HG02943 (cell line): ENCODE data around the gene VSNL1.

Experiments used
- ATAC-seq: cut with Tn5 transposase; IDR thresholded peaks from one replicate; pipeline ENCODE4 v1.9.1; 2021; ENCODE audit warnings: mild to moderate bottlenecking, low read depth, moderate library complexity; ENCODE audit not compliant: unreplicated experiment

The VSNL1 gene

DNA sequence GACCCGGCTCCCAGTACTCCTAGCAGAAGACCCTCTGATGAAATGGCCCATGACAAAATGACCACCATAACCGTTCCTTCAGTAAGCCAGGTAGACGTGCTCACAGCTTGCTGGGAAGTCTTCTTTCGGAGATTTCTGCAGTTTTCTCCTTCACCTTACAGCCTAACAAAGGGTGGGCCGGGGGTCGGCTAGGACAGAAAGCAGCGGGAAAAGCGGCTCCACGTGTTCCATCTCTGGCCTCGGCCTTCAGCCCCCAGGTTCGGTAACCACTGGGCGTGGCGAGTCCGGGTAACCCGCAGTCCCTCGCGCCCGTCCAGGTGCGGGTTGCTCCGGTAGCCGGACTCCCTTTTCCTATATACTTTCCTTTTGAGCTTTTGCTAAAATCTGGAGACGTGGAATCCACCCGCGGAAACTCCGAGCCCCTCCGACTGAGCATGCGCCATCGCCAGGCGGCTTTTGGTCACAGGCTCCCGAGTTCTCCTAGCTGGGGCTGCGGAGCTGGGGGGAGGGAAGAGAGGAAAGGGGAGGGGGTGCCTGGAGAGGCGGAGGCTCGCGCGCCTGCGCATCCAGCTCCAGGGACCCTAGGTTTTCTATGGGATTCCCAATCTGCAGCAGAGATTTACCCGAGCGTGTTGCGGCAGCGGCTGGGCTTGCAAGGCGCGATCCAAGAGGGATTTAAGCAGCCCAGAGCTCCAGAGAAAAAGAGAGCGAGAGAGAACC is at the start of gene VSNL1:
TSS of gene VSNL1 (plus strand) at position 604 of the 720 bp plus-strand sequence. CDS start 51,379 bp downstream, outside the sequence.
- ATAC-seq = no peak

DNA sequence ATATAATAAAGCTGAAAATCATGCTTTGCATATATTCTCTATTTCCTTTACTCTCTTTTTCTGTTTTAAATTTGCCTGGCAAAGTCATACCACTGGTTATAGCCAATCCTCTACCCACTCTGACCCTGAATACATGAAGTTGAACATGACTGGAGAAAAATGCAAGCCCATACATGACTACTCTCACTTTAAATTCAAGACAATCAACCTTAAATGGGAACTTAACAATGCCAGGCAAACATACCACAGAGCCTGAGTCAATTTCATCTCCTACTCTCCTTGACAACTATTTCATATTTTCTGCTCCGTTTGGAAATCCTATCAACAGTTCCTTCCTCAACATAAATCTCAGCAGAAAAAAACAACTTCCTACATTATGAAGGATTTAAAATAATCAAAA is 44.9 kb upstream of the VSNL1 start:
- ATAC-seq = no peak

DNA sequence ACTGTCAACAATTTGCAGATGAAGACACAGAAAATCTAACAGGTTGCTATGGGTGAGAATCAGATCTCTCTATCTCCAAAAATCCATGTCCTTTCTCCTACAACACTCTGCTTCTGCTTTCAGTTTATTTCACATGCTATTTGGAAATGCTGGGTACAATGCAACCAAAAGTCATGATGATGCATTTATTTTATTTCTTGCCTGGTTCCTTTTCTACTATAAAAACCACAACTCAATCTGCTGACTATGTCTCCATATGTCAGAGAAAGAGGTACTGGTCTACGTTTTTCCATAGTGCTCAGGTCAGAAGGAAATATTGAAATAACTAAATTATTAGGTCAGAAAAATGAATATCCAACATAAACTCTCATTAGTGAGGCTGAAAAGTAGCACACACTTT is 42.8 kb upstream of the VSNL1 start:
- no peak for ATAC-seq

DNA sequence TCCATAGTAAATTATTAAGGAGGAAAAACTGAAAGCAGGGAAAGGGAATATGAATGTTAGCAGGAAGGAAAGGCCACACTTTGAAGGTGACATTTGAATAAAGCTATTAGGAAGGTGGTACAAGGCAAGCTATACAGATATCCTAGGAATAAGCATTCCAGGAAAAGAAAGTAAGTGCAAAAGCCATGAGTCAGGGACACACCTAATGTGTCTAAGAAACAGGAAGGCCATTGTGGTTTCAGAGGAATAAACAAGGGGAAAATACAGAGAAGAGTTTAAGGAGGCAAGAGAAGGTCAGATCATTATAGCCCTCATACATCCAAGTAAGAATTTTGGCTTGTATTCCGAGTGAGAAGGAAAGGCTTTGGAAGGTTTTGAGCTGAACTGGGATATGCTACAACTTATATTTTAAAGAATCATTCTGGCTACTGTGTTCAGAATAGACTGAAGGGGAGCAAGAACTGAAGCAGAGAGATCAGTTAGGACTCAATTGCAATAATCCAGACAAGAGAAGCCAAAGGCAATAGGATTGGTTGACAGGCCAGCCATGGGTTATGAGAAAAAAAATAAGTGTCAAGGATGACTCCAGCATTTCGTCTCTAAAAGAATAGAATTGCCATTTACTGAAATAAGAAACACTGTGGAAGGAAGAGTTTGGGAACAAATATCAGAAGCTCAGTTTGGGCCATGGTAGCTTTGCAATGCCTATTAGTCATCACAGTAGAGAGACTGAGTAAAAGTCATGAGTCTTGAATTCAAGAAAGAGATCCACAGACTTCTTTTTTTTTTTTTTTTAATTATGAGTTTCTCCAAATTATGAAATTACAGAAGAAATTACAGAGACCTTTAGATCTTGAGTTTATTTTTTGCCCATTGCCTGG is 33.5 kb upstream of the VSNL1 start:
- no peak for ATAC-seq

DNA sequence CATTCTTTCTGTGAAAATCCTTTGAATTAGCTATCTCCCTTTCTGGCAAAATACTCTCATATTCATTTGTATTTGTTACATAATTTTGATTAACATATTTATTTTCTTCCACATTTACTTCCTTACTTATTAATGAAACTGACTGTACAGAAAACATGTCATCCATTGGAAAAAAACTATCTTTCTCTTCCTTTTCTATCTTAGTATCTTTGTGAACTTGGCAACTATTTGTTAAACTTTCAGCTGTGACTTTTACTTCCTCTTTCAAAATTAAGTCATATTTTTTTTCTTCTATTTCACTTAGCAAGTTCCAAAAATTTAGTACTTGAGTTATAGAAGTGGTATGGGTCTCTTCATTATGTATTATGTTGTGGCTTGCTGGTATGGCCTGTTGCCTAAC is 24.8 kb upstream of the VSNL1 start:
- no peak for ATAC-seq

- peak; percentile 22 for ATAC-seq
These were observed 22.9 kb upstream of the VSNL1 start for GRCh38 chr2:17517481-17518211.

DNA sequence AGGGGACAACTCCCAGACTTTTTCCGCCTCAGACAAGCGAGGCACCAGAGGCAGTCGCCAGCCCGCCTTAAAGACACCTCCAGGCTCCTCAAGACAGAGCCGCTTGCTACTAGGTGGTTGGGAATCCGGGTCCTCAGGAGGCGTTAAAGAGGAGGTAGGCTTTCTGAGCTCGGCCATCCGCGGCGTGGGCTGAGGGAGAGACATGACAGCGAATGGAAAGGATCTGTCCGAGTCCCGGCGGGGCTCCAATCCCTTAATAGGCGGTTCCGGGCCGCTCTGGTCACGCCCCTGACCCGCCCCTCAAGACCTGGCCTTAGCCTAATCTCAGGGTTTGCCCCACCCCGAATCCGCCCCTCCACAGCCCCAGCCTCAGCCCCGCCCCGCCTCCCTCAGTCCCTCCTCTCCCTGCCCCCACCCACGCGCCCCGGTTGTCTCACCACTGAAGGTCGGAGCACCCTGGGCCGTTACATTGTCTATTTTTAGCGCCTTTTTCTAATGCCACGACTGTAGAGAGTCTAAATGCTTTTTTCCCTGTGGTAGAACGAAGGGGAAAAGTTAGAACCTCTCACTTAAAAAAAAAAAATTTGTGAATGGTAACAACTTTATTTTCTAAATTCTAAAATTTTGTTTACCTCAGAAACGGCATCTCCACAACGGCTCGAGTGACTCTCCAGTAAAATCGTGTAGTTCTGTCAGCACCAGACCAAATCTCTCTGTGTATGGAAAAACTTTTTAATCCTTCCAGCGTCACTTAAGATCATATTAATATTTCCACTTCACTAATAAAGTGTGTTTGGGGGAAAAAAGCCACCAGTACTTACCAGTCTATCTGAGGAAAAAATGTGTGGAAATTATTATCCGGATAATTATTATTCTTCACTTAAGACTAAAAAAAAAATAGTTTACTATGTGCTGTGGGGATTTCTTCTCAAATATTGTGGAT is 22.0 kb upstream of the VSNL1 start, which contains the start of gene RAD51AP2:
TSS of gene RAD51AP2 (minus strand) at position 229 of the 943 bp plus-strand sequence. CDS start at position 204, 25 bp downstream.
- peak; percentile 90 for ATAC-seq

- ATAC-seq = no peak
These were observed 21.0 kb upstream of the VSNL1 start for GRCh38 chr2:17519486-17519885.

DNA sequence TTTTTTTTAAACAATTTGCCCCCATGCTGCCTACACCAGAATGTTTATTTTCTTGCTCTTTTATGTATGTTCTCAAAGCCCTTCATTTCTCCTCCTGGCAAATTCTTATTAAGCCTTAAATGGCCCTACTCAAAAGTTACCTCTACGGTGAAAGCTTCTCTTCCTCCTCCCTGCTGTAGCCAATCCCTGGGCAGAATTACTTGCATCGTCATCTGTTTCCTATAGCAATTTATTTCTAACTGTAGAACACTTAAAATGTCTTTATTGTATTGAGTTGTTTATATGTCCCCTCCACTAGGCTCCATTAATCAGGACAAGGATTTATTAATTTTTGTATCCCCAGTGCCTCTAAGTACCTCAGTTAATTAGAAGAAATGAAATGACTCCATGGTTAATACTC is 19.7 kb upstream of the VSNL1 start:
- ATAC-seq = no peak

- ATAC-seq = no peak
These were observed 18.9 kb upstream of the VSNL1 start for GRCh38 chr2:17521621-17522020.

- no peak for ATAC-seq
These were observed 18.2 kb upstream of the VSNL1 start for GRCh38 chr2:17522303-17522702.

DNA sequence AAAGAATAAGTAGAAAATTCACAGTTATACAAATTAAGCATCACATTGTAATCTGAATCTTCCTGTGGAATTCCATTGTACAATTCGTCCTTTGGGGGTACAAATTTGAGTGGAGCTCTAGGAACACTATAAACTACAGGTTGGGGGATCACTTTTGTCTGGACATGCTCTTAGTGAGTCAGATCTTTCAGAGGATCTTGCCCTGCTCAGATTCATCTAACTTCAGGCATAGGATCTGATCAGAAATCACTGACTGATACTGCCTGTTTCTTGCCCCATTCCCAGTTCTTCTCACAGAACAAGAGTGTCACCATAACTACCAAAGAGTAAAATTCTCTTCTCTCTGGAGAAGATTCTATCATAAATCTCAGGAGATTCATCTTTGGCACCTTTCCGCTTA is 10.7 kb upstream of the VSNL1 start:
- ATAC-seq = no peak

DNA sequence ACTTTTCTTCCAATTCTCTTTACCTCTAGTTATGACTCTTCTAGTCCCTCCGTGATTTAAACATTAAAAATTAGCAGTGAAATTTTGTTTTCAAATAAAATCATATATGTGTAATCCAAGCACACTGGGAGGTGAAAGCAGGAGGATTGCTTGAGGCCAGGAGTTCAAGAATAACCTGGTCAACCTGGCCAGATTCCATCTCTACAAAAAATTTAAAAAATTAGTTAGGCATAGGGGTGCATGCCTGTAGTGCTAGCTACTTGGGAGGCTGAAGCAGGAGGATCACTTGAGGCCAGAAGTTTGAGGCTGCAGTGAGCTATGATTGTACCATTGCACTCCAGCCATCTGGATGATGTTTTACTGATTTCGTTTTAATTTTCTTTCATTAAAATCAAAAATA is 7.0 kb upstream of the VSNL1 start:
- no peak for ATAC-seq

DNA sequence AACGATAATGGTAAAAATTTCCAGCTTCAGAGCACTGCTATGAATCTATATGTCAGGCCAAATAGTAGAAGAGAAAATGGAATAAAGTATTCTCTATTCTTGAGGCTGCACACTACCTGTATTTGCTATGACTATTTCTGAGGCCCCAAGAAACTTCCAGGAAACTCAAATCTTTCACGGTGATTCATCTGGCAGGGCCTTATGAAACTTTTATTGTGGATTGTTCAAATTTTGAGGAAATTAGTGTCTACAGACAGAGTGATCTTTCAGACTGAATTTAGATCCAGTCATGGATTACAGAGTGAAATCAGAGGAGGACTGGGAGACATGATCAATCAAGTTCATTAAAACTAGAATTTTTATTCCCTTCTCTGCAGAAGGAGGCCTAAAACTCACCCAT is 4.1 kb upstream of the VSNL1 start:
- no peak for ATAC-seq

DNA sequence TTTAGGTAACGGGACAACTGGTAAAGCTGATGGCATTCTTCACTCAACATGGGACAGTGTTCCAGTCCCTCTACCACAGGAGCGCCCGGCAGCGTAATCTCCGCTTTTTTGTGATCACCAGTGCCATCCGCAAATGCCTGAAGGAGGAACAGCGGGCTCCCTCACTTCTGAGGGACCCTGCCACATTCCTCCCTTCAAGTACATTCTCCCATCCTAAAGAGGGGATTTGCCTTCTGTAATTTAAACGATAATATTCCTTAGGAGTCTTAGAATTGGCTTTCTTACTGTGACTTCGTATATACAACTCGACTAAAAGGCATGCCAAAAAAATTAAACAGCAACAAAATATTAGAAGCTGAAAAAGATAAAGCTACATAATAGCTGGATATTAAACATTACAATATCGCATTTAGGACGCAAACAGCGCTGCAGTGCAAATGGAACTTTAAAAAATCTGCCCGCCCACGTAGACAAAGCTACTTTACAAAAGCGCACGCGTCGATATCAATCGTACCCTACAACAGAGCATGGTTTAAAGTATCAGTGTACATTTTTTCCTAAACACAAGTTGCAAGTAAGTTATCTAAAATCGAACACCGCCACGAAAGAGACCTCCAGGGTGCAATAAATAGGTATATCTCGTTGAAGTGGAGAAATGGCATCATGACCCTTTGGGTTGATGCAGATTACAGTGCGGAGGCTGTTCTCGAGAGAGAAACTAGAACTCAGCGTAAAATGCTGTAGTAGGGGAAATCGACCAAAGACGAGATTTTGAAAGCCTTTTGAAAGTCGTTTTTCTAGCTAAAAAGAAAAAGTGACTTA is 2.3 kb upstream of the VSNL1 start:
- ATAC-seq = no peak

- ATAC-seq = no peak
These were observed 1.5 kb upstream of the VSNL1 start for GRCh38 chr2:17538844-17539554.

- ATAC-seq = no peak
These were observed 844 bp upstream of the VSNL1 start for GRCh38 chr2:17539611-17540092.

DNA sequence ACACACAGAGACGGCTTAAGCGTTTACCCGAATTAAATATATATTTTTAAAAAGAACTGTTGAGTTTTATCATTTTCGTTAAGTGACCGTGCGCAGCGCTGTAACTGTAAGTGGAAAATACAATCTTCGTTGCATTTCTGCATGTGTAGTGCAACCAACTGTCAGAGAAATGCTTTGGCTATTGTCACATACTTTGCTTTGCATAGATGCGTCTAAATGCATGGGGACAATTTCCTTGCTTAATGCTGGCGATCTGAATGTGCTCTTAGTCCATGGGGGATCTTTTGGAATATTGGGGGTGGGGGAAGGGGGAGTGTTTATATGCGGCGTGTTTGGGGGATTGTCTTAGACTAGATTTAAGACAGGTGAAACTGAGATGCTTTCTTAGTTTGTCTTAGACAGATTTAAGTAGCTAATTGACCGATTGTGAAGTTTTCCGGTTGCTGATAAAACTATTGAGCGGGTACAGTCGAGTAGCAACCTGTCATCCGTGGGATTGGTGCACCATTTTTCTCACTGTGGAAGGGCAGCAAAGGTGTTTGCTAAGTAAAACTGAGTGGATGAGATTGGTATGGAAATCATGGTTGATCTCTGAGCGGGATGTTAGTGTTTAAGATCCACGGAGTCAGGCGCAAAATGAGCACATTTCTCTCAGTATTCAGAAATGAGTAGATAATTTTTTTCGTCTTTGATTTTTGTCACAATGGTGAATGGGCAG is 476 bp downstream of the VSNL1 start:
- ATAC-seq = no peak
